Mammary epithelial cell (primary cell): ENCODE data around the gene TMEM26.

Source experiments
- CTCF ChIP-seq, 2 donors: IDR thresholded peaks in 1 of 2; conservative IDR thresholded peaks in 1 of 2; 2 replicates each; pipeline ENCODE4 v1.5.1; 2011 to 2012; ENCODE audit warnings: inconsistent platforms in 2 of 2, low read length in 2 of 2, mild to moderate bottlenecking in 2 of 2, control low read depth in 1 of 2, low read depth in 1 of 2; ENCODE audit not compliant: insufficient read depth in 1 of 2; ENCODE audit errors: extremely low read depth in 1 of 2
- EZH2 ChIP-seq: IDR thresholded peaks from 2 replicates; pipeline ENCODE4 v1.6.1; 2012; ENCODE audit warnings: low read length, inconsistent platforms, borderline replicate concordance

- TF ChIP-seq CTCF (conservative IDR thresholded peaks at IDR 0.05 in 1 of 2, IDR thresholded peaks at IDR 0.05 in 1 of 2; ENCODE audit: extremely low read depth in 1 of 2, insufficient read depth in 1 of 2, low read depth in 1 of 2, low read length in 2 of 2) (no peak), EZH2 (no peak)
Measured at GRCh38 chr10:61460835-61461234, 7.7 kb upstream of the TMEM26 start.
